Neuronal stem cell (in vitro differentiated cells): ENCODE results near the gene HAVCR1.
A peak's percentile ranks its signal among the peaks of the same experiment; 100 is the strongest.
"Not testable (repeated sequence)": the region's sequence is repeated elsewhere in the genome, so short reads cannot be mapped to it uniquely, and the experiment has no call there.

Experiments
- DNase-seq: peaks from one replicate; pipeline ENCODE4 v3.0.0-alpha.2; 2013; ENCODE audit warnings: low spot score
- H2AFZ ChIP-seq: one replicate; pipeline ENCODE4 v1.6.1; 2013; ENCODE audit warnings: mild to moderate bottlenecking, low read length, inconsistent platforms
- H2AK5ac ChIP-seq: 2 replicates; pipeline ENCODE4 v1.6.1; 2013; ENCODE audit warnings: low read depth, mild to moderate bottlenecking, inconsistent platforms, low read length, moderate library complexity, mixed read lengths
- H2BK120ac ChIP-seq: 2 replicates; pipeline ENCODE4 v1.6.1; 2013; ENCODE audit warnings: low read depth, mild to moderate bottlenecking, inconsistent platforms, low read length, moderate library complexity, mixed read lengths
- H2BK12ac ChIP-seq: one replicate; pipeline ENCODE4 v1.6.1; 2013; ENCODE audit warnings: low read length, inconsistent platforms
- H2BK15ac ChIP-seq: 2 replicates; pipeline ENCODE4 v1.6.1; 2013; ENCODE audit warnings: mild to moderate bottlenecking, low read length, inconsistent platforms, mixed read lengths
- H2BK5ac ChIP-seq: one replicate; pipeline ENCODE4 v1.6.1; 2013; ENCODE audit warnings: inconsistent platforms, mild to moderate bottlenecking, low read length, moderate library complexity
- H3K14ac ChIP-seq: one replicate; pipeline ENCODE4 v1.6.1; 2013; ENCODE audit warnings: low read length, inconsistent platforms
- H3K18ac ChIP-seq: 2 replicates; pipeline ENCODE4 v1.6.1; 2013; ENCODE audit warnings: low read length, inconsistent platforms
- H3K23ac ChIP-seq: 2 replicates; pipeline ENCODE4 v1.6.1; 2013; ENCODE audit warnings: low read depth, mild to moderate bottlenecking, mixed read lengths, low read length, inconsistent platforms; ENCODE audit not compliant: poor library complexity
- H3K27ac ChIP-seq: replicated peaks from 3 replicates; pipeline ENCODE4 v1.5.1; 2013; ENCODE audit warnings: low read length, inconsistent platforms
- H3K27me3 ChIP-seq, 3 experiments: 2 replicates each; pipeline ENCODE4 v1.6.1; 2013; ENCODE audit warnings: low read length in 3 of 3, mild to moderate bottlenecking in 2 of 3, inconsistent platforms in 1 of 3, low read depth in 1 of 3, mixed read lengths in 1 of 3, moderate library complexity in 1 of 3; ENCODE audit not compliant: control insufficient read depth in 3 of 3, insufficient read depth in 3 of 3
- H3K36me3 ChIP-seq, 2 donors: replicated peaks in 1 of 2; 2 replicates each; pipeline ENCODE4 v1.6.1; 2013; ENCODE audit warnings: low read length in 2 of 2; ENCODE audit not compliant: control insufficient read depth in 2 of 2, insufficient read depth in 2 of 2
- H3K4ac ChIP-seq: 2 replicates; pipeline ENCODE4 v1.6.1; 2013; ENCODE audit warnings: inconsistent platforms, mild to moderate bottlenecking, low read length, moderate library complexity
- H3K4me1 ChIP-seq, 2 donors: 1 replicate in 1 of 2; 2 replicates in 1 of 2; pipeline ENCODE4 v1.6.1; 2013; ENCODE audit warnings: low read length in 2 of 2, low read depth in 1 of 2; ENCODE audit not compliant: control insufficient read depth in 2 of 2, insufficient read depth in 1 of 2
- H3K4me2 ChIP-seq: one replicate; pipeline ENCODE4 v1.6.1; 2013; ENCODE audit warnings: mild to moderate bottlenecking, low read length, inconsistent platforms; ENCODE audit not compliant: insufficient read depth, poor library complexity, severe bottlenecking
- H3K4me3 ChIP-seq, 2 donors: 2 replicates each; pipeline ENCODE4 v1.5.1; 2013; ENCODE audit warnings: low read length in 2 of 2, mild to moderate bottlenecking in 2 of 2, inconsistent platforms in 1 of 2, moderate library complexity in 1 of 2
- H3K79me1 ChIP-seq: one replicate; pipeline ENCODE4 v1.6.1; 2013; ENCODE audit warnings: low read depth, mild to moderate bottlenecking, inconsistent platforms, low read length, moderate library complexity
- H3K9ac ChIP-seq: one replicate; pipeline ENCODE4 v1.6.1; 2013; ENCODE audit warnings: mild to moderate bottlenecking, low read depth, low read length, inconsistent platforms; ENCODE audit not compliant: poor library complexity
- H3K9me3 ChIP-seq, 2 donors: replicated peaks in 1 of 2; 2 replicates each; pipeline versions ENCODE3 to v1.6.1; 2013; ENCODE audit warnings: low read length in 2 of 2, mild to moderate bottlenecking in 2 of 2, inconsistent platforms in 1 of 2, low read depth in 1 of 2, mixed read lengths in 1 of 2, moderate library complexity in 1 of 2; ENCODE audit not compliant: control insufficient read depth in 2 of 2, insufficient read depth in 1 of 2
- H4K8ac ChIP-seq: one replicate; pipeline ENCODE4 v1.6.1; 2013; ENCODE audit warnings: low read depth, mild to moderate bottlenecking, inconsistent platforms, low read length, moderate library complexity
- H4K91ac ChIP-seq: one replicate; pipeline ENCODE4 v1.6.1; 2013; ENCODE audit warnings: low read length, low read depth, mild to moderate bottlenecking, inconsistent platforms; ENCODE audit not compliant: poor library complexity
- WGBS, 2 donors: extraction: QIAGEN DNeasy Blood & Tissue Kit; methylation state at CpG; one replicate each; pipeline ENCODE4 v1.1.7; 2013; ENCODE audit warnings: missing lambda C conversion rate in 2 of 2, mixed read lengths in 1 of 2; ENCODE audit not compliant: insufficient read length in 2 of 2, insufficient replicate concordance in 1 of 2; ENCODE audit errors: extremely low coverage in 2 of 2; 5-methylcytosine and 5-hydroxymethylcytosine counted together

The HAVCR1 gene

DNA sequence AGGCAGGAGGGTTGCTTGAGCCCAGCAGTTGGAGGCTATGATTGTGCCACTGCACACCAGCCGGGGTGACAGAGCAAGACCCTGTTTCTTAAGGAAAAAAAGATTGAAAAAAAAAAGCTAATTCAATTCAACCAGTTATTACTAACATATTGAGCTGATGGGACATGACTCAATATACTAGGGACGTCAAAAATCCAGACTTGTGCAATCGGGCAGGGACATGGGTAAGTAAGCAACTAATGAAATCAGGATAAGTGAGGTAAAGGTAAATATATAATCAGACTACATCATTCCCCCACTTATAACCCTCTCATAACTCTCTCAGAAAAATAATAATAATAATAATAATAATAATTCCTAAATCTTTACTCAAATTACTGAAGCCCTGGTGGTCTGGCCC lies 975 bp upstream of the HAVCR1 start:
- Histone ChIP-seq H2BK5ac (no peak overlapping the region), H2BK15ac (no peak overlapping the region), H2BK12ac (no peak overlapping the region), H3K4me3 (no peak overlapping the region), H3K4me1 (no peaks in the 10 kb centered on the region), H2BK120ac (no peak overlapping the region), H3K4me2 (no peak overlapping the region), H2AFZ (no peak overlapping the region), H3K14ac (no peak overlapping the region), H4K8ac (no peak overlapping the region), H3K23ac (no peak overlapping the region), H3K79me1 (no peaks in the 10 kb centered on the region), H4K91ac (no peak overlapping the region), H3K27me3 (no peaks in the 10 kb centered on the region), H2AK5ac (no peak overlapping the region), H3K9ac (no peak overlapping the region), H3K18ac (no peak overlapping the region), H3K27ac (no peak overlapping the region), H3K4ac (no peak overlapping the region), H3K36me3 (no peaks in the 10 kb centered on the region), H3K9me3 (no peaks in the 10 kb centered on the region)
- WGBS, 2 donors: no CpG with 5 or more reads among the region's 3 CpGs
- DNase-seq: no peak

DNA sequence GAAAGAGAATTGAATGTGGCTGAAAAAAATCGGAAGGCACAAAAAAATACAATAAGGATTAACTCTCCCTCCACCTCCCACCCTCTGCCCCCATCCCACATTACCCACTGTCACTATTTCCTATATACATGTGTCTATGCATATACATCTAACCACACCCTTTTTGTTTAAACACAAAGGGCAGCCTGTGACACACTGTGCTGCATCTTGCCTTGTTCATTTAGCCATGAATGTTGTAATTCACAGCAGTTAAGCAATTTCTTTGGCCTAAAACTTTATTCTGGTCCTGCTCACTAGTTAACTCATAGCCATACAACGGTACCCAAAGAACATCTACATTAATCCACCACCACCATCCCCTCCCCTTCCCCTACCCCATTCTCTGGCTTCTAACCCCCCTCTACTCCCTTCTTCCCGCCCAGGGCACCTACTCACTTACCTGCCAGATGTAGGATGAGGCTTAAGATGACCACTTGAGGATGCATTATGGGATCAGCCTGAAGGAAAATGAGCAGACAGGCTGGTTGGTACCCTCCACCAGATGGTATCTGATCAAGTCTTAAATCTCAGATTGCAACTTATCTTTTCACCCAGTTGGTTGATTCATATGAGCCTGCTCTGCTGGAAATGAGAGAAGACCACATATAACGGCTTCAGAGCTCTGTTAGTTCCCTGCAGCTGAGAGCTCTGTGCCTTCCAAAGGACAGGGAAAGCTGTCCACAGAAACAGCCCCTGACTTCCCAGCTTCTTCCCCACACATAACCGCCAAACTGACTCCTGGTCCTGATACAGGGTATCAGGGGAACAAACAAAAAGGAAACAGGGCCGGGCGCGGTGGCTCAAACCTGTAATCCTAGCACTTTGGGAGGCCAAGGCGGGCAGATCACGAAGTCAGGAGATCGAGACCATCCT lies 1.2 kb downstream of the HAVCR1 start:
- Histone ChIP-seq H3K18ac (no peak overlapping the region), H4K8ac (no peak overlapping the region), H3K9ac (no peak overlapping the region), H2BK5ac (no peak overlapping the region), H3K79me1 (no peaks in the 10 kb centered on the region), H3K4me3 (no peak overlapping the region), H3K27me3 (no peaks in the 10 kb centered on the region), H2AFZ (no peak overlapping the region), H4K91ac (no peak overlapping the region), H3K36me3 (no peaks in the 10 kb centered on the region), H2BK12ac (no peak overlapping the region), H3K4me2 (no peak overlapping the region), H2AK5ac (no peak overlapping the region), H2BK15ac (no peak overlapping the region), H3K4ac (no peak overlapping the region), H3K4me1 (no peaks in the 10 kb centered on the region), H3K27ac (no peak overlapping the region), H3K23ac (no peak overlapping the region), H3K9me3 (no peaks in the 10 kb centered on the region), H3K14ac (no peak overlapping the region), H2BK120ac (no peak overlapping the region)
- WGBS, 2 donors: 100% methylated on average over 1 of the region's 11 CpGs; no CpG with 5 or more reads in 1 of the 2 donors
- no peak for DNase-seq

DNA sequence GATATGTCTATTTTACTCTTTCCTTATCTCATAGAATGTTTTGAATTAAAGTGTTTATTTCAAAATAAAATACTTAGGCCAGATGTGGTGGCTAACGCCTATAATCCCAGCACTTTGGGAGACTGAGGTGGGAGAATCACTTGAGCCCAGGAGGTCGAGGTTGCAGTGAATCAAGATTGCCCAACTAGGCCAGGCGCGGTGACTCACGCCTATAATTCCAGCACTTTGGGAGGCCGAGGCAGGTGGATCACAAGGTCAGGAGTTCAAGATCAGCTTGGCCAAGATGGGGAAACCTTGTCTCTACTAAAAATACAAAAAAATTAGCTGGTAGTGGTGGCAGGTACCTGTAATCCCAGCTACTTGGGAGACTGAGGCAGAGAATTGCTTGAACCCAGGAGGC lies 2.1 kb downstream of the HAVCR1 start:
- H3K23ac ChIP-seq, H3K27ac ChIP-seq, H3K9ac ChIP-seq, H2BK5ac ChIP-seq, H3K4me3 ChIP-seq, H2BK120ac ChIP-seq, H3K18ac ChIP-seq, H2AFZ ChIP-seq, H3K27me3 ChIP-seq, H4K8ac ChIP-seq, H3K14ac ChIP-seq, H3K4ac ChIP-seq, H3K9me3 ChIP-seq, H2BK12ac ChIP-seq, H3K4me2 ChIP-seq, H2AK5ac ChIP-seq, H2BK15ac ChIP-seq, H3K36me3 ChIP-seq, H4K91ac ChIP-seq, H3K4me1 ChIP-seq, H3K79me1 ChIP-seq, DNase-seq: not testable (repeated sequence)
- WGBS, 2 donors: no CpG with 5 or more reads among the region's 6 CpGs

DNA sequence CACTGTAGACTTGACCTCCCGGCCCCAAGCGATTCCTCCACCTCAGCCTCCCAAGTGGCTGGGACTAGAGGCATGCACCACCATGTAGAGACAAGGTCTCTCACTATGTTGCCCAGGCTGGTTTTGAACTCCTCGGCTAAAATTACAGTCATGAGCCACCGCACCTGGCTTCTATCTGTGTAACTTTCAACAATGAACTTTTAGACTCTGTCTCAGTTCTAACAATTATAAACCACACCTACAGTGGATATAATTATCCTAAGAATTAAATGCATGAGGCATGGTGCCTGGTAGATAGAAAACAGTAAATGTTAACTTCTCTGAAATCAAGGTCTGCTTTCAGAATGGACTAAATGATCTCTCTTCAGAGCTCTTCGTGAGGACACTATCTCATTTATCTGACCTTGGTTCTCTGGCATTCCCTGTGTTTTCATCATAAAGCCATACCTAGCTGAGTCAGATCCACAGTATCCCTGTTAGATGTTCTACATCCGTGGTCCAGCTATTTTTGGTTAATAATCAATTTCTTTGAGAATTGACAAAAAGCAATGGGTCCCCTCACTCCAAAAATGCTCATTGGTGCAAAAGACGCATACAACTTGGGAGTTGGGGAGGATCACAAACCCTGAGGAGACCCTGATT lies 7.2 kb downstream of the HAVCR1 start:
- Histone ChIP-seq H3K79me1 (no peaks in the 10 kb centered on the region), H2BK15ac (no peak overlapping the region), H2AFZ (no peak overlapping the region), H3K4me3 (no peak overlapping the region), H3K18ac (no peak overlapping the region), H3K27ac (no peak overlapping the region), H3K14ac (peak overlapping the region; percentile 33), H3K9me3 (no peaks in the 10 kb centered on the region), H3K4ac (no peak overlapping the region), H2AK5ac (no peak overlapping the region), H4K8ac (no peak overlapping the region), H3K36me3 (no peaks in the 10 kb centered on the region), H3K4me2 (no peak overlapping the region), H2BK5ac (no peak overlapping the region), H3K4me1 (no peaks in the 10 kb centered on the region), H2BK120ac (no peak overlapping the region), H3K27me3 (no peaks in the 10 kb centered on the region), H4K91ac (no peak overlapping the region), H3K23ac (no peak overlapping the region), H3K9ac (no peak overlapping the region), H2BK12ac (no peak overlapping the region)
- WGBS, 2 donors: no CpG with 5 or more reads among the region's 7 CpGs
- DNase-seq: no peak
